ENCODE results near the gene LIG1.

DNA sequence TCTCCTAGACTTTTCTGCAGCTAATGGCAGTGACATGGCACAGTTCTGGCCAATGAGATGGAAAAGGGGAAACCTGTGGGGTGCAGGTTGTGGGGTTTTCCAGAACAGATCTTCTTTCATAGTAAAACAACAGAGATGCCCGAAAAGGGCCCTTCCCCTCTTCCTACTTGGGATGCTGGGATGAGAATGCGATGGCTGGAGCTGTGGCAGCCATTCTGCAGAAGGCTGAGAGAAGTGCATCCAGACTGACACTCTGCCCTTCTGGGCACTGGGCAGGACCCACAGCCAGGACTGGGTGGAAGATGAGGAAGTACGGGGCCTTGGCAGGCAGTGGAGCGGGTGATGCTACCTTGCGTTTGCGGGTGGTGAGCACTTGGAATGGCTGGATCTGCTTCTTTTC is 42.6 kb downstream of the LIG1 start:
- TF ChIP-seq POLR2A (IDR thresholded peaks at IDR 0.05), result no peak
- TF ChIP-seq CTCF (IDR thresholded peaks at IDR 0.05), result no peak
